HCT116 (cell line): ENCODE results near the gene MAS1. TPM values are rescaled to one million over a fixed set of nuclear protein-coding genes. Genes with fewer than 3 reads are reported as not detected.

Source experiments
- CBX3 ChIP-seq: IDR thresholded peaks from 2 replicates; pipeline ENCODE4 v1.6.1; 2012; ENCODE audit warnings: low read depth
- total RNA-seq: library from RNA; stranded (reverse); gene quantifications from one replicate; pipeline ENCODE4 v1.2.1, GENCODE V29; 2021; ENCODE audit not compliant: unreplicated experiment

The MAS1 gene
- total RNA-seq, 1 experiment from 2014 or later = not detected

- no peak for TF ChIP-seq CBX3
- TF ChIP-seq, all 23 proteins: peak for 0
These were observed 48.8 kb downstream of the MAS1 start (continued) for GRCh38 chr6:159939591-159940016.

Other genes starting within 250 kb of the MAS1 start
- gene SOD2, start 197.7 kb upstream of the MAS1 start, total RNA-seq = 98.6 TPM
- gene WTAP, start 163.5 kb upstream of the MAS1 start, total RNA-seq = 88.6 TPM
- 41.6 TPM for gene ACAT2, start 128.9 kb upstream of the MAS1 start, total RNA-seq
- gene TCP1, start 101.4 kb upstream of the MAS1 start, total RNA-seq = 447 TPM
- 106 TPM for gene MRPL18, start 100.5 kb upstream of the MAS1 start, total RNA-seq
- 0.37 TPM for gene PNLDC1, start 90.7 kb upstream of the MAS1 start, total RNA-seq
- gene IGF2R, start 78.1 kb downstream of the MAS1 start, total RNA-seq = 37.0 TPM
- gene SLC22A1, start 230.8 kb downstream of the MAS1 start, total RNA-seq = 0.86 TPM